Measurements from ENCODE around the gene PPARA. TPM values are rescaled to one million over a fixed set of nuclear protein-coding genes. Genes with fewer than 3 reads are reported as not detected.

PPARA gene
- total RNA-seq, 2 experiments from 2014 or later: 9.1 to 11.8 TPM

DNA sequence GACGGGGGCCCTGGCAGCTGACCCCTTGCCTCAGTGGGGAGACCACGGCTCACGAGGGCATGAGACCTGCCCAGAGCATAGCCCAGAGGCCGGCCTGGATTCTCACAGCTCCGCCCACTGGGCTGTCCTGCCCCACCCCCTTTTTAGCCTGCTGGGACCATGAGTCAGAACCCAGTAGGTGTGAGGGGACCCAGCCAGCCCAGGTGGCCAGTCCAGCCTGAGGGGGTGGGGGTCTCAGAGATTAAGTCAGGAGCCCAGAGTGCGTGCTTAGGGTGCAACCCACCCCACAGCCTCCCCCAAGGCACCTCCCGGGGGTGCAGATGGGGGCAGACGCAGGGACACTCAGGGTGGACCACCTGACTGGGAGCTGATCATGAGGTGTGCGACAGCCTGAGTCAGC, 40.1 kb upstream of the PPARA start:
- ATAC-seq (peak; percentile 59), DNase-seq (peak; percentile 30)
- TF ChIP-seq, protein P1, sequence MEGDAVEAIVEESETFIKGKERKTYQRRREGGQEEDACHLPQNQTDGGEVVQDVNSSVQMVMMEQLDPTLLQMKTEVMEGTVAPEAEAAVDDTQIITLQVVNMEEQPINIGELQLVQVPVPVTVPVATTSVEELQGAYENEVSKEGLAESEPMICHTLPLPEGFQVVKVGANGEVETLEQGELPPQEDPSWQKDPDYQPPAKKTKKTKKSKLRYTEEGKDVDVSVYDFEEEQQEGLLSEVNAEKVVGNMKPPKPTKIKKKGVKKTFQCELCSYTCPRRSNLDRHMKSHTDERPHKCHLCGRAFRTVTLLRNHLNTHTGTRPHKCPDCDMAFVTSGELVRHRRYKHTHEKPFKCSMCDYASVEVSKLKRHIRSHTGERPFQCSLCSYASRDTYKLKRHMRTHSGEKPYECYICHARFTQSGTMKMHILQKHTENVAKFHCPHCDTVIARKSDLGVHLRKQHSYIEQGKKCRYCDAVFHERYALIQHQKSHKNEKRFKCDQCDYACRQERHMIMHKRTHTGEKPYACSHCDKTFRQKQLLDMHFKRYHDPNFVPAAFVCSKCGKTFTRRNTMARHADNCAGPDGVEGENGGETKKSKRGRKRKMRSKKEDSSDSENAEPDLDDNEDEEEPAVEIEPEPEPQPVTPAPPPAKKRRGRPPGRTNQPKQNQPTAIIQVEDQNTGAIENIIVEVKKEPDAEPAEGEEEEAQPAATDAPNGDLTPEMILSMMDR (IDR thresholded peaks at IDR 0.05): no peak
- Mint-ChIP-seq H3K9me3 (no peaks in the 10 kb centered on the region), H3K36me3 (ENCODE audit: low read depth) (no peaks in the 10 kb centered on the region), H3K4me3 (no peak overlapping the region), H3K27me3 (no peaks in the 10 kb centered on the region), H3K27ac (no peak overlapping the region), H3K4me1 (ENCODE audit: low read depth) (no peaks in the 10 kb centered on the region)
- intact Hi-C loops (cut with micrococcal nuclease): no loop called here
- POLR2A ChIA-PET: interaction anchor here (0.6 kb wide), 1 partner anchor 729 kb away, joined by 3 read pairs; no protein-coding TSS in a partner anchor
- CTCF ChIA-PET: interaction anchor here (0.9 kb wide), 1 partner anchor 104 kb away, joined by 4 read pairs; no protein-coding TSS in a partner anchor

DNA sequence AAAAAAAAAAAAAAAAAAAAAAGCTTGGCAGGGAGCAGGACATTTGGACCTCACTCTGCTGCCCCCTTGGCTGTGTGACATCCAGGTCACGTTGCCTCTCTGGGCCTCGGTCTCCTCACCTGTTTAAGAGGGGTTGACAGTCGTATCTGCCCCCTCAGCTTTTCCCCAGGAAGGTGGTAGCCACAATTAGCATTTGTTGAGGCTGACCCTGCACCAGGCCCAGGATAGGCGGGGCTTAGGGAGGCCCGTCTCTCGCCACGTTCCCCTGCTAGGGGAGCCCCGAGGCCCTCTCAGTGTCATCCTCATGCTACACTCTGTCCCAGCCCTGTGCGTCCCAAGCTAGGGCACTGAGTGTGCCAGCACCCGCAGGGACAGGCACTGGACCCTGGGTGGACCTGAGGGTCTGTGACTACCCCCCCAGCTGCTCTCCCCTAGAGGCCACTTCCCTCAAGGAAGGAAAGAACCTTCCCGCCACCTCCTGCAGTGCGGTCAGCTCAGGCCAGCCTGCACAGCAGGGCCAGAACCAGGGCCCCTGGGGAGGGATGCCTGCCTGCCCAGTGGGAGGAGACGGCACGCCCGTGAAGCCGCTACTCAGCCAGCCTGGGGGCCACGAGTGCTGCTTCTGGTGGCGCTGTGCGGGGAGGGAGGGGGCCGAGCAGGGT, 38.5 kb upstream of the PPARA start:
- Mint-ChIP-seq H3K36me3 (ENCODE audit: low read depth) (no peaks in the 10 kb centered on the region), H3K27me3 (no peaks in the 10 kb centered on the region), H3K27ac (no peak overlapping the region), H3K4me3 (no peak overlapping the region), H3K4me1 (ENCODE audit: low read depth) (no peaks in the 10 kb centered on the region), H3K9me3 (no peaks in the 10 kb centered on the region)
- ChIA-PET POLR2A (no interaction called here), CTCF (interaction anchor here (0.9 kb wide), 2 partner anchors 106 to 117 kb away, joined by 3 to 5 read pairs; no protein-coding TSS in a partner anchor)
- DNase-seq: no peak
- ATAC-seq: no peak
- TF ChIP-seq, protein P1 (IDR thresholded peaks at IDR 0.05): no peak
- intact Hi-C loops (cut with micrococcal nuclease): no loop called here

DNA sequence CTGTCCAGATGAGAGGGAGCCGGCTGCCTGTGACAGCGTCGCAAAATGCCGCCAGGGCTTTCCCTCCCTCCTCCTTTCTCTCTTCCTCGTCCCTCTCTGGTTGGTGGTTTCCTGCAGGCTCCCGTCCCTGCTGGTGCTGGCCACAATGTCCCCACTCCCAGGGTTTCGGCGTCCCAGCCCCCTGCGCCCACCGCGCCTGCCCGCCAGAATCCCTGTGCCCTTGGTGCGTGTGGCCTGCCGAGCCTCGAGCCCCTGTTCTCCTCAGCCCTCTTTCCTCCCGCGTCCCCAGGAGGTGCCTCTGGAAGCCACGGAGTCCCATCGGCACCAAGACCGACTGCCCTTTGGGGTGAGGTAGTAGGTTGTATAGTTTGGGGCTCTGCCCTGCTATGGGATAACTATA, 37.9 kb upstream of the PPARA start:
- POLR2A ChIA-PET: no interaction called here
- no peak for DNase-seq
- intact Hi-C loops (cut with micrococcal nuclease): no loop called here
- H3K4me1 Mint-ChIP-seq (ENCODE audit: low read depth): no peaks in the 10 kb centered on the region
- CTCF ChIA-PET: no interaction called here
- no peaks in the 10 kb centered on the region for H3K27me3 Mint-ChIP-seq
- no peak overlapping the region for H3K4me3 Mint-ChIP-seq
- no peak for ATAC-seq
- H3K36me3 Mint-ChIP-seq (ENCODE audit: low read depth): no peaks in the 10 kb centered on the region
- H3K27ac Mint-ChIP-seq: no peak overlapping the region
- H3K9me3 Mint-ChIP-seq: no peaks in the 10 kb centered on the region
- TF ChIP-seq, protein P1 (IDR thresholded peaks at IDR 0.05): no peak

DNA sequence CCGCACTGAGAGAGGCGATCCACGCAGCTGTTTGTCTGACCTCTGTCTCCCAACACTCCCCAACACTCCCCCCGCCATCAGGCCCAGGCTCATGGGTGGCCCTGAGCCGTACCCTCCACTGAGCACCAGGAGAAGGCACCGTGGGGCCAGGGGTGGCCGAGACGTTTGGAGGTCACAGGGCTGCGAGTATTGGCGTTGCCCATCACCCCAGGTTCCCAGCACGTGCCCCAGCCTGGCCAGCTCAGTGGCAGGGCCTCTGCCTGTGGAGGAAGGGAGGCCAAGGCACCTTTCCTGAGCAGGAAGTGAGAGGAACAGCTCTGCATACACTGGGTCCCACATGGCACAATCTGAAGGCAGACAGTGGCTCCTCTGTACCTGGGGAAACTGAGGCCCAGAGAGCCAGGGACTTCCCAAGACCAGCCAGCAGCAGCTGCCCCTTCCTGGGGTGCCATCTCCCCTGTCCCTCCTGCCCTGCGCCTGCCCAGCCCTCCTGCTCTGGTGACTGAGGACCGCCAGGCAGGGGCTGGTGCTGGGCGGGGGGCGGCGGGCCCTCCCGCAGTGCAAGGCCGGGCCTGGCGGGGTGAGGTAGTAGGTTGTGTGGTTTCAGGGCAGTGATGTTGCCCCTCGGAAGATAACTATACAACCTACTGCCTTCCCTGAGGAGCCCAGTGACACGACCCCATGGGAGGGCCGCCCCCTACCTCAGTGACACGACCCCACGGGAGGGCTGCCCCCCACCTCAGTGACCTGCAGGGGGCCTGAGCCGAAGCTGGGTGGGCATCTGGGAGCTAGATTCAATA, 37.0 kb upstream of the PPARA start:
- DNase-seq (no peak), ATAC-seq (no peak)
- no peaks in the 10 kb centered on the region for H3K27me3 Mint-ChIP-seq
- POLR2A ChIA-PET: no interaction called here
- H3K4me3 Mint-ChIP-seq: no peak overlapping the region
- TF ChIP-seq, protein P1 (IDR thresholded peaks at IDR 0.05): no peak
- no peak overlapping the region for H3K27ac Mint-ChIP-seq
- intact Hi-C loops (cut with micrococcal nuclease): no loop called here
- no peaks in the 10 kb centered on the region for H3K36me3 Mint-ChIP-seq (ENCODE audit: low read depth)
- CTCF ChIA-PET: interaction anchor here (5.0 to 5.3 kb wide), 2 partner anchors 105 to 117 kb away, joined by 78 to 110 read pairs; no protein-coding TSS in a partner anchor
- no peaks in the 10 kb centered on the region for H3K4me1 Mint-ChIP-seq (ENCODE audit: low read depth)
- no peaks in the 10 kb centered on the region for H3K9me3 Mint-ChIP-seq

All from activated CD8-positive, alpha-beta T cell treated with anti-CD3 and anti-CD28 coated beads for 36 hours (primary cell).